H1 (cell line): Measurements from ENCODE around the gene TMEM131L. TPM values are rescaled to one million over a fixed set of nuclear protein-coding genes. Genes with fewer than 3 reads are reported as not detected.

ENCODE experiments used
- CTCF ChIA-PET: fragments of 300-600 bp; sonication (Branson Sonifier 250); formaldehyde crosslinking; loops from one replicate; lab custom pipeline; 2021; ENCODE audit not compliant: partially characterized antibody; lab: Charles Lee
- POLR2A ChIA-PET: fragments of 300-600 bp; sonication (Branson Sonifier 250); formaldehyde crosslinking; loops from one replicate; lab custom pipeline; 2021; ENCODE audit warnings: inconsistent platforms; ENCODE audit not compliant: partially characterized antibody; lab: Charles Lee
- DNase-seq, 2 experiments: peaks; one replicate each; pipeline versions ENCODE4 v3.0.0 to v3.0.0-alpha.2; 2010 to 2022; ENCODE audit warnings: low spot score in 2 of 2, low read depth in 1 of 2, mixed read lengths in 1 of 2
- FAIRE-seq: peaks from 2 replicates; lab custom pipeline; 2011; peaks lifted over from hg19 to GRCh38; lab: Jason Lieb, UNC
- H2AFZ ChIP-seq: 2 replicates; pipeline ENCODE4 v1.8.1; 2012; ENCODE audit warnings: low read length, inconsistent platforms
- H2AK5ac ChIP-seq: 2 replicates; pipeline ENCODE4 v1.6.1; 2013; ENCODE audit warnings: low read depth, low read length
- H2BK120ac ChIP-seq: replicated peaks from 2 replicates; pipeline ENCODE3; 2013; ENCODE audit warnings: low read depth, low read length, inconsistent platforms
- H2BK12ac ChIP-seq: 2 replicates; pipeline ENCODE4 v1.6.1; 2013; ENCODE audit warnings: low read depth, low read length
- H2BK15ac ChIP-seq: 2 replicates; pipeline ENCODE4 v1.6.1; 2013; ENCODE audit warnings: low read length
- H2BK20ac ChIP-seq: 2 replicates; pipeline ENCODE4 v1.6.1; 2013; ENCODE audit warnings: low read length
- H2BK5ac ChIP-seq: 2 replicates; pipeline ENCODE4 v1.6.1; 2013; ENCODE audit warnings: low read depth, low read length
- H3K14ac ChIP-seq: 2 replicates; pipeline ENCODE4 v1.6.1; 2013; ENCODE audit warnings: inconsistent platforms; ENCODE audit not compliant: insufficient read length
- H3K18ac ChIP-seq: 2 replicates; pipeline ENCODE4 v1.6.1; 2013; ENCODE audit warnings: low read length; ENCODE audit errors: extremely low read depth
- H3K23ac ChIP-seq: 2 replicates; pipeline ENCODE4 v1.6.1; 2013; ENCODE audit warnings: inconsistent platforms; ENCODE audit not compliant: insufficient read length
- H3K23me2 ChIP-seq: 2 replicates; pipeline ENCODE4 v1.6.1; 2013; ENCODE audit warnings: low read depth, low read length
- H3K27ac ChIP-seq: 2 replicates; pipeline ENCODE4 v1.6.1; 2011; ENCODE audit warnings: low read depth, low read length, inconsistent platforms
- H3K27me3 ChIP-seq, 4 experiments: replicated peaks in 1 of 4; 1 replicate in 1 of 4; 2 replicates in 3 of 4; pipeline versions ENCODE4 v1.6.1 to v1.8.1; 2011 to 2013; ENCODE audit warnings: low read length in 3 of 4, mild to moderate bottlenecking in 3 of 4, inconsistent platforms in 2 of 4, mixed read lengths in 2 of 4, moderate library complexity in 1 of 4; ENCODE audit not compliant: control insufficient read depth in 3 of 4, insufficient read depth in 3 of 4; ENCODE audit errors: extremely low read depth in 1 of 4
- H3K36me3 ChIP-seq, 4 experiments: 2 replicates each; pipeline versions ENCODE4 v1.6.1 to v1.8.1; 2011 to 2013; ENCODE audit warnings: mild to moderate bottlenecking in 4 of 4, low read length in 3 of 4, moderate library complexity in 2 of 4, control low read depth in 1 of 4, inconsistent platforms in 1 of 4; ENCODE audit not compliant: insufficient read depth in 4 of 4, control insufficient read depth in 2 of 4
- H3K4ac ChIP-seq: replicated peaks from 2 replicates; pipeline ENCODE3; 2013; ENCODE audit warnings: low read length, low read depth, mixed read lengths, inconsistent platforms; ENCODE audit not compliant: insufficient read length
- H3K4me1 ChIP-seq, 4 experiments: replicated peaks in 1 of 4; 1 replicate in 1 of 4; 2 replicates in 3 of 4; pipeline versions ENCODE4 v1.6.1 to v1.8.1; 2011 to 2013; ENCODE audit warnings: low read length in 3 of 4, inconsistent platforms in 2 of 4, mixed read lengths in 1 of 4; ENCODE audit not compliant: insufficient read depth in 4 of 4, control insufficient read depth in 3 of 4
- H3K4me2 ChIP-seq, 2 experiments: 2 replicates each; pipeline versions ENCODE4 v1.6.1 to v1.8.1; 2011 to 2013; ENCODE audit warnings: low read depth in 2 of 2, low read length in 2 of 2, control low read depth in 1 of 2, inconsistent platforms in 1 of 2, mild to moderate bottlenecking in 1 of 2; ENCODE audit not compliant: insufficient read depth in 1 of 2
- H3K4me3 ChIP-seq, 4 experiments: fragments of 200-600, 300-600 bp in 1 of 4; sonication (generic), shearing (Covaris generic), sonication (Bioruptor Twin) in 1 of 4; 2 replicates each; pipeline versions ENCODE4 v1.5.1 to v1.8.1; 2011 to 2016; ENCODE audit warnings: low read length in 4 of 4, low read depth in 3 of 4, control low read depth in 2 of 4, inconsistent platforms in 2 of 4, mild to moderate bottlenecking in 2 of 4, mixed read lengths in 1 of 4, moderate library complexity in 1 of 4; ENCODE audit not compliant: insufficient read depth in 2 of 4; ENCODE audit errors: extremely low read depth in 1 of 4
- H3K56ac ChIP-seq: replicated peaks from 2 replicates; pipeline ENCODE3; 2013; ENCODE audit warnings: low read depth, mild to moderate bottlenecking, mixed read lengths, low read length, inconsistent platforms; ENCODE audit not compliant: insufficient read length
- H3K79me1 ChIP-seq: 2 replicates; pipeline ENCODE4 v1.6.1; 2013; ENCODE audit warnings: low read depth, low read length, control low read depth
- H3K79me2 ChIP-seq, 2 experiments: 2 replicates each; pipeline versions ENCODE4 v1.6.1 to v1.8.1; 2012 to 2013; ENCODE audit warnings: low read length in 2 of 2, mild to moderate bottlenecking in 2 of 2, inconsistent platforms in 1 of 2; ENCODE audit not compliant: insufficient read depth in 2 of 2, control insufficient read depth in 1 of 2
- H3K9ac ChIP-seq, 4 experiments: replicated peaks in 1 of 4; 1 replicate in 1 of 4; 2 replicates in 3 of 4; pipeline versions ENCODE4 v1.6.1 to v1.8.1; 2011 to 2013; ENCODE audit warnings: low read depth in 3 of 4, low read length in 3 of 4, control low read depth in 2 of 4, mild to moderate bottlenecking in 2 of 4, moderate library complexity in 2 of 4, inconsistent platforms in 1 of 4; ENCODE audit errors: extremely low read depth in 1 of 4
- H3K9me3 ChIP-seq, 2 experiments: 2 replicates each; pipeline versions ENCODE4 v1.6.1 to v1.8.1; 2012 to 2013; ENCODE audit warnings: mild to moderate bottlenecking in 2 of 2, moderate library complexity in 2 of 2, control low read depth in 1 of 2, inconsistent platforms in 1 of 2, low read depth in 1 of 2, low read length in 1 of 2, mixed read lengths in 1 of 2; ENCODE audit not compliant: insufficient read depth in 2 of 2
- H4K20me1 ChIP-seq, 2 experiments: replicated peaks in 1 of 2; 2 replicates each; pipeline versions ENCODE3 to v1.8.1; 2011 to 2013; ENCODE audit warnings: inconsistent platforms in 2 of 2, low read length in 2 of 2, mild to moderate bottlenecking in 1 of 2; ENCODE audit not compliant: insufficient read depth in 2 of 2, control insufficient read depth in 1 of 2
- H4K5ac ChIP-seq: 2 replicates; pipeline ENCODE4 v1.6.1; 2013; ENCODE audit warnings: low read length, low read depth, mixed read lengths, inconsistent platforms; ENCODE audit not compliant: insufficient read length
- H4K8ac ChIP-seq: 2 replicates; pipeline ENCODE4 v1.8.0; 2013; ENCODE audit warnings: mild to moderate bottlenecking, moderate library complexity, low read length, inconsistent platforms; ENCODE audit not compliant: insufficient read depth; ENCODE audit errors: extremely low read depth
- H4K91ac ChIP-seq: replicated peaks from 2 replicates; pipeline ENCODE3; 2013; ENCODE audit warnings: low read length, mixed read lengths, inconsistent platforms; ENCODE audit not compliant: insufficient read length
- CTBP2 ChIP-seq: IDR thresholded peaks from 2 replicates; pipeline ENCODE4 v1.7.0; 2011; ENCODE audit warnings: borderline replicate concordance, mild to moderate bottlenecking, moderate library complexity, mixed read lengths, low read length; ENCODE audit not compliant: insufficient read depth, insufficient read length
- KDM1A ChIP-seq: fragments of 200-600, 300-600 bp; sonication (generic); IDR thresholded peaks from 2 replicates; pipeline ENCODE4 v1.7.1; 2016; ENCODE audit warnings: mild to moderate bottlenecking, low read length, borderline replicate concordance
- MAX ChIP-seq: IDR thresholded peaks from 2 replicates; pipeline ENCODE4 v1.6.1; 2012; ENCODE audit warnings: inconsistent platforms
- POLR2A ChIP-seq, 2 experiments: IDR thresholded peaks; 1 replicate in 1 of 2; 2 replicates in 1 of 2; pipeline ENCODE4 v1.6.1; 2011; ENCODE audit warnings: low read depth in 2 of 2, low read length in 2 of 2, mild to moderate bottlenecking in 2 of 2; ENCODE audit errors: control extremely low read depth in 1 of 2
- POLR2AphosphoS5 ChIP-seq: IDR thresholded peaks from 2 replicates; pipeline ENCODE4 v1.6.1; 2011; ENCODE audit warnings: low read depth, low read length
- RBBP5 ChIP-seq: IDR thresholded peaks from 2 replicates; pipeline ENCODE4 v1.7.1; 2012; ENCODE audit warnings: low read depth, mild to moderate bottlenecking, inconsistent platforms, low read length, moderate library complexity, borderline replicate concordance
- WGBS, 2 experiments: shearing (Covaris generic) in 1 of 2; methylation state at CpG; one replicate each; pipeline versions ENCODE4 v1.1.6 to v1.1.7; 2013 to 2015; ENCODE audit warnings: low lambda C conversion rate in 2 of 2, mixed read lengths in 2 of 2, inconsistent platforms in 1 of 2, low coverage in 1 of 2, missing lambda C conversion rate in 1 of 2; ENCODE audit not compliant: insufficient replicate concordance in 2 of 2, insufficient coverage in 1 of 2, insufficient read length in 1 of 2; ENCODE audit errors: extremely low coverage in 1 of 2, missing lambda C conversion rate in 1 of 2; 5-methylcytosine and 5-hydroxymethylcytosine counted together
- polyA plus RNA-seq, 7 experiments: library from polyadenylated mRNA; depleted of rRNA in 3 of 7; stranded (reverse) in 5 of 7; unstranded in 2 of 7; fragments of >200 nt in 5 of 7; fragments of 200-250 nt in 2 of 7; gene quantifications; 1 replicate in 5 of 7; 2 replicates in 1 of 7; 4 replicates in 1 of 7; pipeline versions ENCODE4 v1.2.1 to v1.2.3, GENCODE V29; 2011 to 2013; ENCODE audit warnings: missing spikeins in 2 of 7, mixed read lengths in 2 of 7
- total RNA-seq: library from RNA; stranded (reverse); fragmentation: NEBNext Ultra II Directional; extraction: Animal tissue kit (Norgen Biotek cat#: 25700); gene quantifications from 2 replicates; pipeline ENCODE4 v1.2.1, GENCODE V29; 2021

The TMEM131L gene
- total and polyA plus RNA-seq, 2 of the 8 experiments (the other 6 are each of a cell fraction or from before 2014, with no cell fraction given) = 14.3 to 26.1 TPM

GRCh38 chr4:153683763-153684181, 217.6 kb downstream of the TMEM131L start:
- peaks cover 0 to 4% (median 1%) of the 10 kb centered on the region in 4 experiments; a peak in 5 of 7 replicates for H3K4me1 ChIP-seq
- no peak overlapping the region for H2AK5ac ChIP-seq
- H3K4me2 ChIP-seq = peak overlapping the region; percentile 88 to 92
- H4K91ac ChIP-seq = no peak overlapping the region
- no peak overlapping the region for H3K23ac ChIP-seq
- no peak overlapping the region for H2BK120ac ChIP-seq
- peak overlapping the region; percentile 77 for H3K56ac ChIP-seq
- no peaks in the 10 kb centered on the region for H4K20me1 ChIP-seq
- no peaks in the 10 kb centered on the region for H3K79me1 ChIP-seq
- ChIA-PET POLR2A (interaction anchor here (1.0 to 1.6 kb wide), 3 partner anchors 9 to 27 kb away, joined by 3 read pairs; no protein-coding TSS in a partner anchor), CTCF (interaction anchor here (1.0 to 2.2 kb wide), 12 partner anchors 16 to 251 kb away, joined by 3 to 10 read pairs (median 4); no protein-coding TSS in a partner anchor)
- DNase-seq (no peak), FAIRE-seq (no peak)
- no peak overlapping the region for H3K9ac ChIP-seq
- no peak overlapping the region for H3K4ac ChIP-seq
- no peak overlapping the region for H3K14ac ChIP-seq
- WGBS, 2 experiments = 11% methylated on average over 26 of the region's 27 CpGs; no CpG with 5 or more reads in 1 of the 2 experiments
- H3K18ac ChIP-seq = peak overlapping the region; percentile 7
- H2BK12ac ChIP-seq = no peak overlapping the region
- peaks cover 16% of the 10 kb centered on the region for H3K23me2 ChIP-seq
- peaks cover 12 to 46% (median 34%) of the 10 kb centered on the region in 4 experiments for H3K27me3 ChIP-seq
- H3K79me2 ChIP-seq = no peaks in the 10 kb centered on the region
- peak overlapping the region; percentile 49; the same call in 1 of the 2 replicates for H2BK5ac ChIP-seq
- H2BK20ac ChIP-seq = no peak overlapping the region
- no peak for TF ChIP-seq POLR2A (IDR thresholded peaks at IDR 0.05; ENCODE audit: control extremely low read depth in 1 of 2, low read depth in 2 of 2, low read length in 2 of 2)
- TF ChIP-seq RBBP5 = 0 out of 2 replicates have a peak, but pooled peaks have one; percentile 2
- TF ChIP-seq MAX = peak; percentile 95; the same call in 1 of the 2 replicates
- no peak for TF ChIP-seq CTBP2
- TF ChIP-seq POLR2AphosphoS5 = no peak
- no peak for TF ChIP-seq KDM1A
- H4K8ac ChIP-seq = peak overlapping the region; percentile 23; the same call in 1 of the 2 replicates
- no peak overlapping the region for H2BK15ac ChIP-seq
- H3K36me3 ChIP-seq = peaks cover 0 to 4% (median 0%) of the 10 kb centered on the region in 4 experiments; a peak in 2 of 8 replicates
- peak overlapping the region; percentile 28; the same call in 1 of the 2 replicates for H2AFZ ChIP-seq
- peaks cover 15 to 16% of the 10 kb centered on the region in 2 experiments for H3K9me3 ChIP-seq
- H3K27ac ChIP-seq = no peak overlapping the region
- no peak overlapping the region for H4K5ac ChIP-seq
- H3K4me3 ChIP-seq = peak overlapping the region; percentile 45 to 64 (median 56)
